ENCODE data around the gene COL18A1. TPM values are rescaled to one million over a fixed set of nuclear protein-coding genes. Genes with fewer than 3 reads are reported as not detected.

The COL18A1 gene
- total RNA-seq, 4 donors from 2014 or later, result 124 to 224 (median 173) TPM

DNA sequence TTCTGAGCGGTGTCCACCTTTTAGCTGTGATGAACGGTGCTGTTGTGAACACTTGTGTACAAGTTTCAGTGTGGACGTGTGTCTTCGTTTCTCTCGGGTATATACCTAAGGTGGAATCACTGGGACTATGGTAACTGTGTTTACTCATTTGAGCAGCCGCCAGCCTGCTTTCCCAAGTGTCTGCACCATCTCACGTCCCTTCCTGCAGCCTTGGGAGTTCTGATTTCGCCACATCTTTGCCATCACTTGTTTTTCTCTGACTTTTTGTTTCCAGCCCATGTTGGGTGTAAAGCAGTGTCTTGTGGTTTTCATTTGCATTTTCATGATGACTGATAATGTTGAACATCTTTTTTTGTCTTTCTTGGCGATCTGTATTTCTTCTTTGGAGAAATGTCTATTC, 40.4 kb downstream of the COL18A1 start:
- no peaks in the 10 kb centered on the region for H3K36me3 ChIP-seq
- no peaks in the 10 kb centered on the region for H3K4me1 ChIP-seq
- no peaks in the 10 kb centered on the region for H3K27me3 ChIP-seq
- WGBS, 2 donors, result 89 to 92% methylated on average over 9 of the region's 9 CpGs
- peaks cover 0 to 12% (median 0%) of the 10 kb centered on the region in 4 donors for H3K9me3 ChIP-seq
- DNase-seq (ENCODE audit: low spot score in 2 of 2), result no peak
- TF ChIP-seq POLR2A (IDR thresholded peaks at IDR 0.05) (no peak), EP300 (IDR thresholded peaks at IDR 0.05) (no peak), CTCF (IDR thresholded peaks at IDR 0.05) (no peak)
- H3K4me3 ChIP-seq, result no peak overlapping the region
- H3K27ac ChIP-seq, result no peak overlapping the region

DNA sequence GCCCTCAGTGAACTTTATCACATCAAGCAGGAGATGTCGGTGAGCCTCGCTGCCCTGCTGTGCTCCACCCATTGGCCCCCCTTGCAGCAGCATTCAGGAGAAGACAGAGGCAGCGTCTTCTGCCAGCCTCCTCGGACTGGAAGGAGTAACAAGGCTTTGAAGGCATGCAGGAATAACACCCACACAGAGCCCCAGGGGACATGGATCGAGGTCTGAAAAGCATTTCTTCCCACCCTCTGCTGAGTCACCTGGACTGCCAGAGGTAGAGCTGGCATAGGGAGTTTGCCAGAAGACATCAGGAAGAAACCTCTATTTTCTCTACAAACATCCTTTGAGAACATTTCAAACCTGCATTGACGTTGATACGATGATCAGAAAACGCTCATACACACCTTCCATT, 42.9 kb downstream of the COL18A1 start:
- H3K27me3 ChIP-seq, result no peaks in the 10 kb centered on the region
- no peak overlapping the region for H3K4me3 ChIP-seq
- H3K27ac ChIP-seq, result no peak overlapping the region
- H3K9me3 ChIP-seq, result peaks cover 0 to 12% (median 0%) of the 10 kb centered on the region in 4 donors
- WGBS, 2 donors, result 81 to 82% methylated on average over 8 of the region's 8 CpGs
- TF ChIP-seq CTCF (IDR thresholded peaks at IDR 0.05) (no peak), EP300 (IDR thresholded peaks at IDR 0.05) (no peak), POLR2A (IDR thresholded peaks at IDR 0.05) (no peak)
- DNase-seq (ENCODE audit: low spot score in 2 of 2), result no peak
- H3K36me3 ChIP-seq, result no peaks in the 10 kb centered on the region
- no peaks in the 10 kb centered on the region for H3K4me1 ChIP-seq

- Histone ChIP-seq H3K27ac (no peak overlapping the region), H3K27me3 (no peaks in the 10 kb centered on the region), H3K9me3 (peaks cover 0 to 12% (median 0%) of the 10 kb centered on the region in 4 donors), H3K4me3 (no peak overlapping the region), H3K4me1 (peaks cover 0 to under 1% (median 0%) of the 10 kb centered on the region in 4 donors), H3K36me3 (no peaks in the 10 kb centered on the region)
- TF ChIP-seq CTCF (IDR thresholded peaks at IDR 0.05), result no peak
- TF ChIP-seq POLR2A (IDR thresholded peaks at IDR 0.05), result no peak
- TF ChIP-seq EP300 (IDR thresholded peaks at IDR 0.05), result no peak
- DNase-seq (ENCODE audit: low spot score in 2 of 2), result no peak
- 89 to 90% methylated on average over 20 of the region's 20 CpGs for WGBS, 2 donors
Observed at GRCh38 chr21:45448283-45448809, 43.4 kb downstream of the COL18A1 start.

GRCh38 chr21:45448810-45449657, 44.1 kb downstream of the COL18A1 start:
- TF ChIP-seq EP300 (IDR thresholded peaks at IDR 0.05) (no peak), POLR2A (IDR thresholded peaks at IDR 0.05) (no peak), CTCF (IDR thresholded peaks at IDR 0.05) (no peak)
- Histone ChIP-seq H3K27ac (no peak overlapping the region), H3K9me3 (peaks cover 0 to 12% (median 0%) of the 10 kb centered on the region in 4 donors), H3K4me1 (peaks cover 0 to 8% (median 2%) of the 10 kb centered on the region in 4 donors), H3K27me3 (no peaks in the 10 kb centered on the region), H3K36me3 (no peaks in the 10 kb centered on the region), H3K4me3 (no peak overlapping the region)
- WGBS, 2 donors, result 80 to 86% methylated on average over 19 to 25 of the region's 28 CpGs
- DNase-seq (ENCODE audit: low spot score in 2 of 2), result no peak
